Esophagus (tissue), 2 donors: ENCODE measurements around the gene GRK4. TPM values are rescaled to one million over a fixed set of nuclear protein-coding genes. Genes with fewer than 3 reads are reported as not detected.
"Not testable (repeated sequence)": the region's sequence is repeated elsewhere in the genome, so short reads cannot be mapped to it uniquely, and the experiment has no call there.

Experiments
- H3K27ac ChIP-seq, 2 donors: one replicate each; pipeline ENCODE4 v1.5.1; 2013; ENCODE audit warnings: low read depth in 2 of 2, mild to moderate bottlenecking in 2 of 2, inconsistent platforms in 1 of 2, low read length in 1 of 2, moderate library complexity in 1 of 2
- H3K27me3 ChIP-seq, 2 donors: one replicate each; pipeline ENCODE4 v1.6.1; 2013; ENCODE audit warnings: low read length in 2 of 2, control low read depth in 1 of 2, mild to moderate bottlenecking in 1 of 2; ENCODE audit not compliant: insufficient read depth in 2 of 2, control insufficient read depth in 1 of 2
- H3K36me3 ChIP-seq, 2 donors: one replicate each; pipeline ENCODE4 v1.6.1; 2013; ENCODE audit warnings: low read length in 1 of 2; ENCODE audit not compliant: control insufficient read depth in 2 of 2, insufficient read depth in 2 of 2
- H3K4me1 ChIP-seq, 2 donors: one replicate each; pipeline ENCODE4 v1.6.1; 2013; ENCODE audit warnings: low read length in 1 of 2; ENCODE audit not compliant: control insufficient read depth in 2 of 2, insufficient read depth in 2 of 2
- H3K4me3 ChIP-seq, 2 donors: one replicate each; pipeline ENCODE4 v1.5.1; 2013; ENCODE audit warnings: low read length in 2 of 2, mild to moderate bottlenecking in 2 of 2, low read depth in 1 of 2, moderate library complexity in 1 of 2
- H3K9me3 ChIP-seq, 2 donors: one replicate each; pipeline ENCODE4 v1.6.1; 2013; ENCODE audit warnings: mild to moderate bottlenecking in 2 of 2, low read depth in 1 of 2, low read length in 1 of 2, moderate library complexity in 1 of 2; ENCODE audit not compliant: control insufficient read depth in 2 of 2, insufficient read depth in 1 of 2
- WGBS, 2 donors: extraction: QIAGEN DNeasy Blood & Tissue Kit; methylation state at CpG; one replicate each; pipeline ENCODE4 v1.1.7; 2013; 5-methylcytosine and 5-hydroxymethylcytosine counted together
- polyA plus RNA-seq, 2 donors: library from polyadenylated mRNA; stranded (reverse); fragments of 200-250 nt; gene quantifications; one replicate each; pipeline ENCODE4 v1.2.3, GENCODE V29; 2013
- donor health status: healthy with polysubstance abuse.
- donor health status: Bipolar disorder and iron deficiency.

The GRK4 gene
- polyA plus RNA-seq, 2 donors: 1.2 to 1.7 TPM

GRCh38 chr4:2946812-2947600, 16.4 kb upstream of the GRK4 start:
- WGBS, 2 donors: 84 to 91% methylated on average over 19 of the region's 19 CpGs

GRCh38 chr4:2947926-2948325, 15.4 kb upstream of the GRK4 start:
- Histone ChIP-seq H3K27me3 (no peaks in the 10 kb centered on the region), H3K27ac (no peak overlapping the region), H3K9me3 (no peaks in the 10 kb centered on the region), H3K4me1 (peaks cover 0 to 3% of the 10 kb centered on the region in 2 donors), H3K4me3 (no peak overlapping the region), H3K36me3 (peaks cover 37 to 61% of the 10 kb centered on the region in 2 donors)
- WGBS, 2 donors: 74 to 75% methylated on average over 11 of the region's 11 CpGs

More at GRCh38 chr4:2946812-2947600, 16.4 kb upstream of the GRK4 start:
- Histone ChIP-seq H3K27me3 (no peaks in the 10 kb centered on the region), H3K4me1 (peaks cover 0 to 8% of the 10 kb centered on the region in 2 donors), H3K27ac (no peak overlapping the region), H3K4me3 (no peak overlapping the region), H3K9me3 (no peaks in the 10 kb centered on the region), H3K36me3 (peaks cover 34 to 65% of the 10 kb centered on the region in 2 donors)

GRCh38 chr4:2948895-2949781, 14.2 kb upstream of the GRK4 start:
- Histone ChIP-seq H3K36me3 (peaks cover 44 to 59% of the 10 kb centered on the region in 2 donors), H3K9me3 (no peaks in the 10 kb centered on the region), H3K4me3 (no peak overlapping the region), H3K27me3 (no peaks in the 10 kb centered on the region), H3K4me1 (no peaks in the 10 kb centered on the region), H3K27ac (no peak overlapping the region)
- 87 to 89% methylated on average over 14 of the region's 14 CpGs for WGBS, 2 donors

GRCh38 chr4:2949782-2950125, 13.6 kb upstream of the GRK4 start:
- Histone ChIP-seq H3K4me3 (no peak overlapping the region), H3K9me3 (no peaks in the 10 kb centered on the region), H3K27me3 (no peaks in the 10 kb centered on the region), H3K27ac (no peak overlapping the region), H3K4me1 (no peaks in the 10 kb centered on the region), H3K36me3 (peaks cover 44 to 63% of the 10 kb centered on the region in 2 donors)
- WGBS, 2 donors: 91 to 94% methylated on average over 11 of the region's 11 CpGs

GRCh38 chr4:2950221-2950989, 13.0 kb upstream of the GRK4 start:
- no peak overlapping the region for H3K4me3 ChIP-seq
- H3K9me3 ChIP-seq: no peaks in the 10 kb centered on the region
- H3K4me1 ChIP-seq: no peaks in the 10 kb centered on the region
- no peak overlapping the region for H3K27ac ChIP-seq
- peaks cover 39 to 62% of the 10 kb centered on the region in 2 donors for H3K36me3 ChIP-seq
- H3K27me3 ChIP-seq: no peaks in the 10 kb centered on the region
- WGBS, 2 donors: 89 to 93% methylated on average over 16 of the region's 16 CpGs

- H3K27ac ChIP-seq: no peak overlapping the region
- no peaks in the 10 kb centered on the region for H3K4me1 ChIP-seq
- 77 to 82% methylated on average over 6 of the region's 6 CpGs for WGBS, 2 donors
- no peak overlapping the region for H3K4me3 ChIP-seq
- H3K36me3 ChIP-seq: peaks cover 31 to 47% of the 10 kb centered on the region in 2 donors
- no peaks in the 10 kb centered on the region for H3K27me3 ChIP-seq
- H3K9me3 ChIP-seq: no peaks in the 10 kb centered on the region
Observed at GRCh38 chr4:2953496-2953895, 9.9 kb upstream of the GRK4 start.

GRCh38 chr4:2954358-2955185, 8.8 kb upstream of the GRK4 start:
- H3K9me3 ChIP-seq: no peaks in the 10 kb centered on the region
- H3K36me3 ChIP-seq: peaks cover 28 to 45% of the 10 kb centered on the region in 2 donors

GRCh38 chr4:2955186-2956044, 8.0 kb upstream of the GRK4 start:
- H3K4me1 ChIP-seq, H3K27ac ChIP-seq, H3K27me3 ChIP-seq, H3K4me3 ChIP-seq, H3K9me3 ChIP-seq: not testable (repeated sequence)
- 96% methylated on average over 41 to 44 of the region's 44 CpGs for WGBS, 2 donors
- H3K36me3 ChIP-seq: peaks cover 20 to 38% of the 10 kb centered on the region in 2 donors

More at GRCh38 chr4:2954358-2955185, 8.8 kb upstream of the GRK4 start:
- Histone ChIP-seq H3K27me3 (no peaks in the 10 kb centered on the region), H3K27ac (no peak overlapping the region), H3K4me1 (no peaks in the 10 kb centered on the region), H3K4me3 (no peak overlapping the region)
- WGBS, 2 donors: 87 to 88% methylated on average over 33 of the region's 33 CpGs
